ENCODE measurements around the gene ACCSL.

DNA sequence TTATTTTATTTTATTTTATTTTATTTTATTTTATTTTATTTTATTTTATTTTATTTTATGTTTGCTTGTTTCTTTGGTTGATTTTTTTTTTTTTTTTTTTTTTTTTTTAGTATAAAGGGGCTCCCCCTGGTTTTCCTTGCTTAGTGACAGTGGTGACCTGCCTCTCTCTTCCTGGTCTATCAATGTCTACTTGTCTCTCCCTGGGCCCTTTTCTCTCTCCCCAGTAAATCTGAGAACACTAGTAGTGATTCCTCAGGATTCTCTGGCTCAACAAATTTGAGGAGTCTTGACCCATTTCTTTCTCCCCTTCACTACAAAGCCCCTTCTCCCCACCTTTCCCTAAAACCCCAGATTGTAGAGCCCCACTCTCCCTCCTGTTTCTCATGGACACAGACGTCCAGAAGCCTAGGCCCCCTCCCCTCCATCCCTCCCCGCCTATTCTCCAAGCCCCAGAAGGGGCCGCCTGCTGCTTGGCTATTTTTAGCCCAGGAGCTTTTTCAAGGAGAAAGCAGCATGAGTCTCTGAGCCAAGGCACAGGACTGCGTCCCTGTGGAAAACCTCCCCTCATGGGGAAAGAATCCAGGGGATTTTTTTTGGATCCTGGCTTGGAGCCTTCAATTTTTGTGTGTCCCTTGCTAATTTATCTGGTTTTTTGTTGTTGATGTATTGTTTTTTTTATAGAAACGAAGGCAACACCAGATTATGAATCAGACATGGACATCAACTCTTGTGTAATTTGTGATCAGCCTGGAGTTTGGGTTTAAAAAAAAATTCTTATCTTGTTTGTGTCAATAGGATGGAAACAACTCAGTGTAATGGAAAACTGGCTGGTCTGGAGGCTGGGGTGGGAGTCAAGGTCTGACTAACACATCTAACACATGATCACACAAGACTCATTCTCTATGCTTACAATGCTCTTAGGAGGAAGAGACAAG is 17.5 kb upstream of the ACCSL start:
- TF ChIP-seq POLR2A (IDR thresholded peaks at IDR 0.05; ENCODE audit: low read length) (no peak), GATA1 (IDR thresholded peaks at IDR 0.05; ENCODE audit: low read depth, low read length) (no peak)

Measured in erythroblast (primary cell).